Measurements from ENCODE around the gene DLK1. TPM values are rescaled to one million over a fixed set of nuclear protein-coding genes. Genes with fewer than 3 reads are reported as not detected.

Gene DLK1
- total and polyA plus RNA-seq, 2 of the 4 experiments (the other 2 are of a cell fraction), result under 0.01 to 0.07 TPM

DNA sequence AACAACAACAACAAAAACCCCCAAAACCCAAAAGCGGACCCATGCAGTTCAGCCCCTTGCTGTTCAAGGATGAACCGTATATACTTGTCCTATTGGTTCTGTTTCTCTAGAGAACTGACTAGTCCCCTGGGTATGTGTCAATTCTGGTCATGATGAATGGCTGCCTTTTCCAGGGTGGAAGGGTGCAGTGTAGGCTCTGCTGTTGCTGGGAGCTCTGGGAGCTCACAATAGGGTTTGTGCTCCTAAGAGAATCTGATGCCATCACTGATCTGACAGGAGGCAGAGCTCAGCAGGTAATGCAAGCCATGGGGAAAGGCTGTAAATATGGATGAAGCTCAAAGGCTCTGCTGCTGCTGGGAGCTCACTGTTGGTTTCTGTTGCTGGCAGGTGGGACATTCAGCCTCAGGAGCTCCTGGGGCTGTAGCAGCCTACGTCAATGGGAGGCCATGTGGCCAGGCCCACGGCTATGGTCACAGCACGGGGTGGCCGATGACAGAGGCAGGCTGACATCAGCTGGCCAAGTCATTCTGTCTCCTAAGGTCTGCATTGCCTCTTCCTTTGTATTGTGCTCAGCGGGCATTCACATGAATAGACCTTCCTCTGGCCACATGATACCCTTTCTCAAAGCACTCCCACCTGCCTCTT is 37.9 kb downstream of the DLK1 start:
- no peak overlapping the region for H3K4ac ChIP-seq (ENCODE audit: low read depth, low read length)
- dilution Hi-C loops (cut with HindIII; ENCODE audit: low sequenced_read_pairs, unreplicated experiment) (no loop called here), intact Hi-C loops (cut with micrococcal nuclease) (no loop called here), in situ Hi-C loops (cut with MboI; ENCODE audit: low sequenced_read_pairs) (no loop called here)
- H2BK20ac ChIP-seq (ENCODE audit: low read depth, low read length), result no peak overlapping the region
- no TSS peak for BruUV-seq (replicated peaks)
- peaks cover 6% of the 10 kb centered on the region for H3K4me1 ChIP-seq (ENCODE audit: control insufficient read depth, insufficient read depth, low read length)
- H3K9me3 ChIP-seq (ENCODE audit: control insufficient read depth, insufficient read depth, low read length), result no peaks in the 10 kb centered on the region; the same call in 1 of the 2 replicates
- TF ChIP-seq RCOR1 (IDR thresholded peaks at IDR 0.05; ENCODE audit: insufficient replicate concordance, low read length), result no peak
- TF ChIP-seq SMC3 (IDR thresholded peaks at IDR 0.05; ENCODE audit: low read depth, low read length), result no peak
- no peak for TF ChIP-seq MXI1 (IDR thresholded peaks at IDR 0.05; ENCODE audit: borderline replicate concordance, low read depth, low read length)
- no peak for TF ChIP-seq POLR2A (IDR thresholded peaks at IDR 0.05; ENCODE audit: low read depth, low read length)
- no peak for TF ChIP-seq BHLHE40 (IDR thresholded peaks at IDR 0.05; ENCODE audit: low read depth, low read length)
- no peak for TF ChIP-seq FOS (IDR thresholded peaks at IDR 0.05; ENCODE audit: low read depth, low read length)
- no peak for TF ChIP-seq RAD21 (IDR thresholded peaks at IDR 0.05; ENCODE audit: low read length)
- TF ChIP-seq, protein P1, sequence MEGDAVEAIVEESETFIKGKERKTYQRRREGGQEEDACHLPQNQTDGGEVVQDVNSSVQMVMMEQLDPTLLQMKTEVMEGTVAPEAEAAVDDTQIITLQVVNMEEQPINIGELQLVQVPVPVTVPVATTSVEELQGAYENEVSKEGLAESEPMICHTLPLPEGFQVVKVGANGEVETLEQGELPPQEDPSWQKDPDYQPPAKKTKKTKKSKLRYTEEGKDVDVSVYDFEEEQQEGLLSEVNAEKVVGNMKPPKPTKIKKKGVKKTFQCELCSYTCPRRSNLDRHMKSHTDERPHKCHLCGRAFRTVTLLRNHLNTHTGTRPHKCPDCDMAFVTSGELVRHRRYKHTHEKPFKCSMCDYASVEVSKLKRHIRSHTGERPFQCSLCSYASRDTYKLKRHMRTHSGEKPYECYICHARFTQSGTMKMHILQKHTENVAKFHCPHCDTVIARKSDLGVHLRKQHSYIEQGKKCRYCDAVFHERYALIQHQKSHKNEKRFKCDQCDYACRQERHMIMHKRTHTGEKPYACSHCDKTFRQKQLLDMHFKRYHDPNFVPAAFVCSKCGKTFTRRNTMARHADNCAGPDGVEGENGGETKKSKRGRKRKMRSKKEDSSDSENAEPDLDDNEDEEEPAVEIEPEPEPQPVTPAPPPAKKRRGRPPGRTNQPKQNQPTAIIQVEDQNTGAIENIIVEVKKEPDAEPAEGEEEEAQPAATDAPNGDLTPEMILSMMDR (conservative IDR thresholded peaks at IDR 0.05; ENCODE audit: low read depth, low read length), result no peak
- TF ChIP-seq, protein P2, sequence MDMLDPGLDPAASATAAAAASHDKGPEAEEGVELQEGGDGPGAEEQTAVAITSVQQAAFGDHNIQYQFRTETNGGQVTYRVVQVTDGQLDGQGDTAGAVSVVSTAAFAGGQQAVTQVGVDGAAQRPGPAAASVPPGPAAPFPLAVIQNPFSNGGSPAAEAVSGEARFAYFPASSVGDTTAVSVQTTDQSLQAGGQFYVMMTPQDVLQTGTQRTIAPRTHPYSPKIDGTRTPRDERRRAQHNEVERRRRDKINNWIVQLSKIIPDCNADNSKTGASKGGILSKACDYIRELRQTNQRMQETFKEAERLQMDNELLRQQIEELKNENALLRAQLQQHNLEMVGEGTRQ (IDR thresholded peaks at IDR 0.05; ENCODE audit: low read depth, low read length), result no peak
- TF ChIP-seq NFE2L2 (IDR thresholded peaks at IDR 0.05; ENCODE audit: low read depth, low read length), result no peak
- TF ChIP-seq RFX5 (IDR thresholded peaks at IDR 0.05; ENCODE audit: low read depth, low read length), result no peak
- TF ChIP-seq, protein P3, sequence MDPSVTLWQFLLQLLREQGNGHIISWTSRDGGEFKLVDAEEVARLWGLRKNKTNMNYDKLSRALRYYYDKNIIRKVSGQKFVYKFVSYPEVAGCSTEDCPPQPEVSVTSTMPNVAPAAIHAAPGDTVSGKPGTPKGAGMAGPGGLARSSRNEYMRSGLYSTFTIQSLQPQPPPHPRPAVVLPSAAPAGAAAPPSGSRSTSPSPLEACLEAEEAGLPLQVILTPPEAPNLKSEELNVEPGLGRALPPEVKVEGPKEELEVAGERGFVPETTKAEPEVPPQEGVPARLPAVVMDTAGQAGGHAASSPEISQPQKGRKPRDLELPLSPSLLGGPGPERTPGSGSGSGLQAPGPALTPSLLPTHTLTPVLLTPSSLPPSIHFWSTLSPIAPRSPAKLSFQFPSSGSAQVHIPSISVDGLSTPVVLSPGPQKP (IDR thresholded peaks at IDR 0.05; ENCODE audit: borderline replicate concordance, low read depth, low read length), result no peak
- no peak for TF ChIP-seq MAFK (IDR thresholded peaks at IDR 0.05; ENCODE audit: low read depth, low read length)
- TF ChIP-seq CHD1 (IDR thresholded peaks at IDR 0.05; ENCODE audit: low read depth, low read length), result no peak
- TF ChIP-seq CEBPB (IDR thresholded peaks at IDR 0.05; ENCODE audit: low read depth, low read length), result no peak
- no peak for TF ChIP-seq MAZ (IDR thresholded peaks at IDR 0.05; ENCODE audit: borderline replicate concordance, low read depth, low read length)
- no peak overlapping the region for H3K14ac ChIP-seq (replicated peaks; ENCODE audit: low read depth, low read length)
- no peak overlapping the region for H2AFZ ChIP-seq (replicated peaks; ENCODE audit: low read length, poor library complexity)
- H4K8ac ChIP-seq (ENCODE audit: low read depth in 2 of 2, low read length in 2 of 2), result no peak overlapping the region
- POLR2A ChIA-PET (ENCODE audit: unreplicated experiment), result no interaction called here
- H3K18ac ChIP-seq (ENCODE audit: low read depth, low read length), result no peak overlapping the region
- no peak overlapping the region for H2AK5ac ChIP-seq (ENCODE audit: low read depth, low read length)
- no peak overlapping the region for H2BK5ac ChIP-seq (ENCODE audit: low read depth, low read length, poor library complexity, severe bottlenecking)
- H3K27me3 ChIP-seq (ENCODE audit: control insufficient read depth, insufficient read depth, low read length), result peaks cover 30% of the 10 kb centered on the region
- no peak overlapping the region for H3K27ac ChIP-seq (ENCODE audit: insufficient read depth, low read length)
- no peaks in the 10 kb centered on the region for H3K79me1 ChIP-seq (ENCODE audit: low read depth in 1 of 2, low read length in 2 of 2)
- no peak overlapping the region for H3K9ac ChIP-seq (ENCODE audit: low read depth, low read length)
- H3K4me3 ChIP-seq (ENCODE audit: insufficient read depth, low read depth, low read length), result no peak overlapping the region
- H3K9me1 ChIP-seq (ENCODE audit: insufficient read depth, low read length), result peaks cover 3% of the 10 kb centered on the region; the same call in 1 of the 2 replicates
- CTCF ChIA-PET, result interaction anchor here (0.9 kb wide), 1 partner anchor 347 kb away, joined by 3 read pairs; no protein-coding TSS in a partner anchor
- no peak overlapping the region for H3K4me2 ChIP-seq (ENCODE audit: low read depth, low read length)
- DNase-seq (no peak), ATAC-seq (ENCODE audit: low read depth) (no peak)
- no peak overlapping the region for H4K5ac ChIP-seq (ENCODE audit: low read depth, low read length)
- no peaks in the 10 kb centered on the region for H4K20me1 ChIP-seq (ENCODE audit: insufficient read depth, low read length)
- no peak overlapping the region for H4K91ac ChIP-seq (ENCODE audit: insufficient read depth, low read depth, low read length)
- no peak overlapping the region for H2BK15ac ChIP-seq (ENCODE audit: low read depth, low read length)
- WGBS, 2 experiments (ENCODE audit: extremely low coverage in 2 of 2, insufficient read length in 1 of 2), result 90% methylated on average over 1 of the region's 7 CpGs; no CpG with 5 or more reads in 1 of the 2 experiments
- no peak overlapping the region for H3K56ac ChIP-seq (ENCODE audit: extremely low read depth, insufficient read depth, low read length)
- no peak overlapping the region for H2AK9ac ChIP-seq (replicated peaks; ENCODE audit: low read depth, low read length, poor library complexity)
- H2BK120ac ChIP-seq (ENCODE audit: low read depth, low read length), result no peak overlapping the region
- H3K23ac ChIP-seq (ENCODE audit: low read depth, low read length), result no peak overlapping the region
- H3K36me3 ChIP-seq (ENCODE audit: control insufficient read depth, insufficient read depth, low read length), result no peaks in the 10 kb centered on the region
